Endothelial cell of umbilical vein (primary cell): Measurements from ENCODE around the gene TSEN54. TPM values are rescaled to one million over a fixed set of nuclear protein-coding genes. Genes with fewer than 3 reads are reported as not detected.

Source experiments
- BruUV-seq: library from RNA; stranded (reverse); fragments of 400-500 nt; replicated peaks from 2 replicates; lab custom pipeline; 2021; lab: Mats Ljungman, UMichigan
- CTCF ChIA-PET: fragments of 300-600, 350-600 bp; sonication (Branson Sonifier 250); formaldehyde crosslinking; loops from one replicate; lab custom pipeline; 2021; ENCODE audit warnings: antibody characterized with exemption, inconsistent platforms; lab: Charles Lee
- POLR2A ChIA-PET: fragments of 300-600, 350-600 bp; sonication (Branson Sonifier 250); formaldehyde crosslinking; loops from one replicate; lab custom pipeline; 2021; ENCODE audit warnings: antibody characterized with exemption, inconsistent platforms; lab: Charles Lee
- DNase-seq: peaks from one replicate; pipeline ENCODE4 v3.0.0-alpha.2; 2011; ENCODE audit warnings: low read depth, low spot score
- FAIRE-seq: peaks from 2 replicates; lab custom pipeline; 2011; peaks lifted over from hg19 to GRCh38; lab: Jason Lieb, UNC
- H2AFZ ChIP-seq: 2 replicates; pipeline ENCODE4 v1.6.0; 2012; ENCODE audit warnings: low read depth, low read length, control low read depth, inconsistent platforms
- H3K27ac ChIP-seq: 2 replicates; pipeline ENCODE4 v1.5.1; 2011; ENCODE audit warnings: low read depth, mild to moderate bottlenecking, control low read depth, low read length, moderate library complexity; ENCODE audit not compliant: insufficient read depth
- H3K27me3 ChIP-seq, 2 experiments: 2 replicates each; pipeline versions ENCODE4 v1.6.0 to v1.6.1; 2011; ENCODE audit warnings: low read length in 2 of 2, mixed read lengths in 1 of 2; ENCODE audit not compliant: control insufficient read depth in 2 of 2, insufficient read depth in 2 of 2
- H3K36me3 ChIP-seq, 2 experiments: 2 replicates in 1 of 2; 3 replicates in 1 of 2; pipeline ENCODE4 v1.5.1; 2011; ENCODE audit warnings: low read length in 2 of 2, mild to moderate bottlenecking in 1 of 2, moderate library complexity in 1 of 2; ENCODE audit not compliant: control insufficient read depth in 2 of 2, insufficient read depth in 2 of 2; ENCODE audit errors: extremely low read depth in 1 of 2
- H3K4me1 ChIP-seq: 3 replicates; pipeline ENCODE4 v1.5.1; 2011; ENCODE audit warnings: mild to moderate bottlenecking, low read length; ENCODE audit not compliant: control insufficient read depth, insufficient read depth; ENCODE audit errors: extremely low read depth
- H3K4me2 ChIP-seq: 2 replicates; pipeline ENCODE4 v1.6.1; 2011; ENCODE audit warnings: low read length, control low read depth, mixed read lengths; ENCODE audit not compliant: insufficient read depth
- H3K4me3 ChIP-seq, 3 experiments: fragments of 200-600 bp in 1 of 3; sonication (generic), shearing (Covaris generic) in 1 of 3; replicated peaks in 1 of 3; 2 replicates each; pipeline ENCODE4 v1.5.1; 2011 to 2016; ENCODE audit warnings: control low read depth in 3 of 3, low read length in 3 of 3, mild to moderate bottlenecking in 2 of 3, inconsistent platforms in 1 of 3, low read depth in 1 of 3, moderate library complexity in 1 of 3; ENCODE audit not compliant: insufficient read depth in 1 of 3
- H3K79me2 ChIP-seq: 2 replicates; pipeline ENCODE4 v1.6.0; 2012; ENCODE audit warnings: low read length, inconsistent platforms; ENCODE audit not compliant: control insufficient read depth, insufficient read depth
- H3K9ac ChIP-seq: replicated peaks from 2 replicates; pipeline ENCODE3; 2011; ENCODE audit warnings: low read length, control low read depth; ENCODE audit not compliant: insufficient read depth; ENCODE audit errors: extremely low read depth
- H3K9me1 ChIP-seq: replicated peaks from 3 replicates; pipeline ENCODE4 v1.6.0; 2011; ENCODE audit warnings: mild to moderate bottlenecking, low read length; ENCODE audit not compliant: control insufficient read depth, insufficient read depth; ENCODE audit errors: extremely low read depth
- H3K9me3 ChIP-seq: replicated peaks from 2 replicates; pipeline ENCODE4 v1.5.1; 2012; ENCODE audit warnings: low read length, inconsistent platforms; ENCODE audit not compliant: control insufficient read depth, insufficient read depth
- H4K20me1 ChIP-seq: replicated peaks from 2 replicates; pipeline ENCODE3; 2011; ENCODE audit warnings: mild to moderate bottlenecking, low read length; ENCODE audit not compliant: control insufficient read depth, insufficient read depth; ENCODE audit errors: extremely low read depth
- EZH2 ChIP-seq: IDR thresholded peaks from 2 replicates; pipeline ENCODE4 v1.6.1; 2012; ENCODE audit warnings: borderline replicate concordance, low read depth, mild to moderate bottlenecking, moderate library complexity, low read length, inconsistent platforms; ENCODE audit not compliant: severe bottlenecking
- FOS ChIP-seq: IDR thresholded peaks from 2 replicates; pipeline ENCODE4 v1.6.1; 2011; ENCODE audit warnings: mild to moderate bottlenecking, low read length, moderate library complexity, borderline replicate concordance; ENCODE audit not compliant: insufficient read depth
- GATA2 ChIP-seq: IDR thresholded peaks from 2 replicates; pipeline ENCODE4 v1.7.0; 2011; ENCODE audit warnings: low read depth, mild to moderate bottlenecking, moderate library complexity, mixed read lengths, low read length; ENCODE audit not compliant: insufficient read length, insufficient read depth
- MAX ChIP-seq: IDR thresholded peaks from 2 replicates; pipeline ENCODE4 v1.6.1; 2011; ENCODE audit not compliant: insufficient read depth, insufficient read length
- MYC ChIP-seq: IDR thresholded peaks from one replicate; pipeline ENCODE4 v1.6.1; 2011; ENCODE audit warnings: mild to moderate bottlenecking, low read depth, low read length
- POLR2A ChIP-seq: IDR thresholded peaks from 2 replicates; pipeline ENCODE4 v1.6.1; 2012; ENCODE audit warnings: low read depth, mild to moderate bottlenecking, control low read depth, low read length
- dilution Hi-C: fragments of 300-500 bp; cut with MboI; formaldehyde crosslinking; loops from one replicate; pipeline ENCODE4 v1.15.0; 2019; ENCODE audit warnings: low sequenced_read_pairs; ENCODE audit not compliant: extremely low pct_ligation_motif_present
- intact Hi-C: fragments of 100-400 bp; cut with micrococcal nuclease; formaldehyde crosslinking; loops from one replicate; pipeline ENCODE4 v1.10.0; 2022
- polyA plus RNA-seq, 4 experiments: library from polyadenylated mRNA; depleted of rRNA in 3 of 4; stranded (reverse) in 3 of 4; unstranded in 1 of 4; fragments of >200 nt; gene quantifications; 2 replicates each; pipeline versions ENCODE4 v1.2.1 to v1.2.3, GENCODE V29; 2011 to 2012; ENCODE audit warnings: missing spikeins in 1 of 4
- total RNA-seq: library from RNA; stranded (reverse); gene quantifications from 2 replicates; pipeline ENCODE4 v1.2.3, GENCODE V29; 2021
- TF ChIP-seq, protein P1 (sequence below), 2 donors: IDR thresholded peaks; 1 replicate in 1 of 2; 2 replicates in 1 of 2; pipeline ENCODE4 v1.5.1; 2011; ENCODE audit warnings: low read length in 2 of 2, mild to moderate bottlenecking in 2 of 2, moderate library complexity in 2 of 2, control low read depth in 1 of 2, inconsistent platforms in 1 of 2, low read depth in 1 of 2; ENCODE audit not compliant: insufficient read depth in 1 of 2; ENCODE audit errors: extremely low read depth in 1 of 2

Gene TSEN54
- total and polyA plus RNA-seq, 2 donors (not counting 3 experiments of a cell fraction or from before 2014, with no cell fraction given): 22.3 to 26.3 TPM

DNA sequence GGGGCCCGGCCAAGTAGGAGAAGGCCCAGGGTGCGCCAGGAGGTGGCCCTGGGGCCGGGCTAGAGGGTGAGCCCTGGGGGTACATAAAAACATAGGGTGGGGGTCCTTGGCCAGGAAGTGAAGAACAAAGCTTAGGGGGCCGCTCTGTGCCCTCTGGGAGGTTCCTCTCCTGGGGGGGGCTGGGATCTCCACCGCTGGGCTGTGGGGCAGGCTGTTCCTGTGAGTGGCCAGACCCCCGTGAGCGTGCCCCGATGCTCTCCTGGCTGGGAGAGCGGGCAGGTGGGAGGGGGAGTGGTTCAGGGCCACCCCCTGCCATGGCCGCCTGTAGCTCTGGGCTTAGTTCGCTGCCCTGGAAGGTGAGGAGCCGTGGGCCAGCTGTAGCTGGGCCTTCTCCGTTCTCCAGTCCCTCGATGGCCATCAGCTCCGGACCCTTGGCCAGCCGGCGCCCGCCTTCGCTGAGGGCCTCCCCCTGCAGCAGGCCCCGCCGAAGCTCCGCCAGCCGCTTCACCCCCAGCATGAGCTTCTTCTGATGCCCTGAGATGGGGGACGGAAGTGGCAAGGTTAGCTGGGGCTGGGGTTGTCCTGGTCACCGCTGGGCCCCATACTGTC is 13.5 kb upstream of the TSEN54 start:
- no peaks in the 10 kb centered on the region for H3K79me2 ChIP-seq
- TF ChIP-seq MAX (no peak), FOS (no peak), POLR2A (no peak), MYC (no peak), EZH2 (no peak), GATA2 (no peak)
- TF ChIP-seq, protein P1, sequence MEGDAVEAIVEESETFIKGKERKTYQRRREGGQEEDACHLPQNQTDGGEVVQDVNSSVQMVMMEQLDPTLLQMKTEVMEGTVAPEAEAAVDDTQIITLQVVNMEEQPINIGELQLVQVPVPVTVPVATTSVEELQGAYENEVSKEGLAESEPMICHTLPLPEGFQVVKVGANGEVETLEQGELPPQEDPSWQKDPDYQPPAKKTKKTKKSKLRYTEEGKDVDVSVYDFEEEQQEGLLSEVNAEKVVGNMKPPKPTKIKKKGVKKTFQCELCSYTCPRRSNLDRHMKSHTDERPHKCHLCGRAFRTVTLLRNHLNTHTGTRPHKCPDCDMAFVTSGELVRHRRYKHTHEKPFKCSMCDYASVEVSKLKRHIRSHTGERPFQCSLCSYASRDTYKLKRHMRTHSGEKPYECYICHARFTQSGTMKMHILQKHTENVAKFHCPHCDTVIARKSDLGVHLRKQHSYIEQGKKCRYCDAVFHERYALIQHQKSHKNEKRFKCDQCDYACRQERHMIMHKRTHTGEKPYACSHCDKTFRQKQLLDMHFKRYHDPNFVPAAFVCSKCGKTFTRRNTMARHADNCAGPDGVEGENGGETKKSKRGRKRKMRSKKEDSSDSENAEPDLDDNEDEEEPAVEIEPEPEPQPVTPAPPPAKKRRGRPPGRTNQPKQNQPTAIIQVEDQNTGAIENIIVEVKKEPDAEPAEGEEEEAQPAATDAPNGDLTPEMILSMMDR (IDR thresholded peaks at IDR 0.05; ENCODE audit: extremely low read depth in 1 of 2, insufficient read depth in 1 of 2, low read depth in 1 of 2, low read length in 2 of 2): no peak
- no peak overlapping the region for H2AFZ ChIP-seq
- H3K27me3 ChIP-seq: no peaks in the 10 kb centered on the region
- H3K4me2 ChIP-seq: no peak overlapping the region
- no peaks in the 10 kb centered on the region for H4K20me1 ChIP-seq
- H3K9me3 ChIP-seq: no peaks in the 10 kb centered on the region
- dilution Hi-C loops: no loop called here
- ChIA-PET POLR2A (no interaction called here), CTCF (interaction anchor here (1.0 to 2.2 kb wide), 2 partner anchors 14 to 180 kb away, joined by 3 to 7 read pairs; partner anchors contain the start of gene TSEN54)
- DNase-seq (no peak), FAIRE-seq (no peak)
- TSS peak; percentile 5 for BruUV-seq
- intact Hi-C loops: no loop called here
- H3K4me3 ChIP-seq: no peak overlapping the region
- H3K9me1 ChIP-seq: no peaks in the 10 kb centered on the region
- peaks cover 3% of the 10 kb centered on the region for H3K4me1 ChIP-seq
- no peak overlapping the region for H3K9ac ChIP-seq
- peaks cover 0 to 36% of the 10 kb centered on the region in 2 experiments for H3K36me3 ChIP-seq
- H3K27ac ChIP-seq: no peak overlapping the region
